ENCODE measurements around the gene VIM.

Gene VIM

DNA sequence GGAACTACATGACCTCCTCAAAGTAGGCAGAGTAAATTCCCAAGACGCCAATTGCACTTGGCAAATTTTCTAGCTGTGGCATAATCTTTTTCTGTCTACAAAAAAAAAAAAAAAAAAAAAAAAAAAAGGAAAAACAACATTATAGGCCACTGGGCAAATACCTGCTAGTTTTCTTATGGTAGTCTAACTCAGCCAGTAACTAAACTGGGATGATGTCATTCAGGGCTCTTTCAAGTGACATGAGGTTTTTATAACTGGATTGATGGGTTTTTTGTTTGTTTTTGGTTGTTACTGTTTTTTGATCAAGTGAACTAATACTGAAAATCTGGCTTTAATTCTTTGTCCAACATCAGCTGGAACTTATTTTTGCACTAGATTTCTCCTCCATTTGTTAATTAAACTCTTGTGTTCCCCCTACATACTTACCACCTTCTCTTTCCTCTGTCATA is 7.4 kb upstream of the VIM start:
- no peak for DNase-seq
- Histone ChIP-seq H3K27ac (no peak overlapping the region), H3K36me3 (replicated peaks) (no peaks in the 10 kb centered on the region), H3K27me3 (replicated peaks) (no peaks in the 10 kb centered on the region), H3K4me3 (ENCODE audit: low read depth, low read length) (no peak overlapping the region)
- in situ Hi-C loops (cut with HindIII; ENCODE audit: low pct_ligation_motif_present, low sequenced_read_pairs): no loop called here
- TF ChIP-seq CTCF (IDR thresholded peaks at IDR 0.05; ENCODE audit: low read depth, low read length, missing control alignments): no peak

- no peak for TF ChIP-seq CTCF (IDR thresholded peaks at IDR 0.05; ENCODE audit: low read depth, low read length, missing control alignments)
- Histone ChIP-seq H3K4me3 (ENCODE audit: low read depth, low read length) (no peak overlapping the region), H3K27ac (no peak overlapping the region), H3K27me3 (replicated peaks) (no peaks in the 10 kb centered on the region), H3K36me3 (replicated peaks) (no peaks in the 10 kb centered on the region)
- in situ Hi-C loops (cut with HindIII; ENCODE audit: low pct_ligation_motif_present, low sequenced_read_pairs): no loop called here
- no peak for DNase-seq
Observed at GRCh38 chr10:17222329-17222728, 5.7 kb upstream of the VIM start.

DNA sequence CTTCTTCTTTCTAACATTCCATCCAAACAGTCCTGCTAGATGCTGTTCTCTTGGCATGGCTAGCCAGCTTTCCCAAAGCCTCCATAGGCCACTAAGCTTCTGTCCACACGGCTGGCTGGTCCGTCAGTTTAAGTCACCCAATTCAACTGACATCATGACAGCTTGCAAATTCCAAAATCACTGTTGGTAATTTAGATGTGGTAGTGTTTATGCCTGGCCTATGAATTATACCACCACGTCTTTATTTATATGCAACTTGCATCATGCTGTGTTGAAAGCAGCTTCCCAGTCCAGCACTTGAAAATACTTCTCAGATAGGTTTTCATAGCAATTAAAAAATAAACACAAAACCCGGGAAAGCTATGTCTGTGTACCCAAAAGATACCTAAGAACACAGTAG is 2.2 kb upstream of the VIM start:
- Histone ChIP-seq H3K36me3 (replicated peaks) (peaks cover 16% of the 10 kb centered on the region), H3K27ac (no peak overlapping the region), H3K4me3 (ENCODE audit: low read depth, low read length) (no peak overlapping the region), H3K27me3 (replicated peaks) (no peaks in the 10 kb centered on the region)
- no peak for DNase-seq
- no peak for TF ChIP-seq CTCF (IDR thresholded peaks at IDR 0.05; ENCODE audit: low read depth, low read length, missing control alignments)
- in situ Hi-C loops (cut with HindIII; ENCODE audit: low pct_ligation_motif_present, low sequenced_read_pairs): loop anchor here (25.0 kb wide), 1 partner anchor 364 kb away; no protein-coding TSS in a partner anchor

DNA sequence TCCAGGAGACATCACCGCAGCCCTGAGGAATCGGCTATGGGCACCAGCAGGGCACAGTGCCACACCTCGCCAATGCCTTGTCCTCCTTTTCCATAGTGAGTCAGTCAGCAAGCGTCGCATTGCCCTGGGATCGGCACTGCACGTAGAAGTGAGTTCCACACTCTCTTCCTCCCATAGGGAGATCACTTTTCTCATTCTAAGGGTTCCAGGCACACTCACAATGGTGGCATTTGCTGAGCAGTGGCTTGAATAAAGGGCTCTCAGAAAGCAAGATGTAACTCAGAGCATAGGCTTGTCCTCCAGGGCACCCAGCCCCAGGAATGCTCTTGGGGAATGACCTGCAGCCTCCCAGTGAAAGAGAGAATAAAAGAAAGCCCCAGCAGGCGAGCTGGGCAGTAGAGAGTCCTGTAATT is 1.1 kb upstream of the VIM start:
- no peaks in the 10 kb centered on the region for H3K27me3 ChIP-seq (replicated peaks)
- TF ChIP-seq CTCF (IDR thresholded peaks at IDR 0.05; ENCODE audit: low read depth, low read length, missing control alignments): no peak
- peak overlapping the region; percentile 17 for H3K4me3 ChIP-seq (ENCODE audit: low read depth, low read length)
- H3K27ac ChIP-seq: peak overlapping the region; percentile 99
- peaks cover 27% of the 10 kb centered on the region for H3K36me3 ChIP-seq (replicated peaks)
- no peak for DNase-seq
- in situ Hi-C loops (cut with HindIII; ENCODE audit: low pct_ligation_motif_present, low sequenced_read_pairs): loop anchor here (25.0 kb wide), 1 partner anchor 365 kb away; no protein-coding TSS in a partner anchor

DNA sequence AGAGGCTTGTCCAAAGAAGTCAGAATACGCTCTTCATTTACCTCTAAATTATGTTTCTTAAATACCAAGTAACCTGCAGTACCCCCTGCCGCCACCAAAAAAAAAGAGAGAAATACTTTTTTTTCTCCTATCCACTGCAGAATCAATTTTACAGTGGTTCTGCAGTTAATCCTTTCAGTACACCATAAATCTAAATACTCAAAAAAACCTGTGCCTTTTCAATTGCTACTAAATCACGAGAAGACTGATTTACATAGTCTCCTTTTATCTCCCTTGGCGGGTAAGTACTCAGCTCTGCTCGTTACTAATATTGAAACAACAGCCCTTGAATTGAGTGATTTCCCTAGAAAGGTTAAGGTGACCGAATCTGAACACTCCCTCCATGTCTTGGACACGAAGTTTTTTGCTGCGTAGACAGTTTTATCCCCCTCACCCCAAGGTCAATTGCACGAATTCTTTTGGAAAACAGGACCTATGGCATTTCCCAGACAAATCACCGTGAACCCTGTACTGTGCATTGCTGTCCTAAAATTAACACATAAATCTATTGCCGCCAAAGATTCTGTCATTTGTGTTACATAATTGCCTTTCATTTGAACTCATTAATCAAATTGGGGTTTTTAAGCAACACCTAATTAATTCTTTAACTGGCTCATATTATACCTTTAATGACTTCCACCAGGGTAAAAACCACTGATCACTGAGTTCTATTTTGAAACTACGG is 512 bp upstream of the VIM start:
- TF ChIP-seq CTCF (IDR thresholded peaks at IDR 0.05; ENCODE audit: low read depth, low read length, missing control alignments): no peak
- in situ Hi-C loops (cut with HindIII; ENCODE audit: low pct_ligation_motif_present, low sequenced_read_pairs): loop anchor here (25.0 kb wide), 1 partner anchor 365 kb away; no protein-coding TSS in a partner anchor
- no peaks in the 10 kb centered on the region for H3K27me3 ChIP-seq (replicated peaks)
- peak overlapping the region; percentile 99 for H3K27ac ChIP-seq
- DNase-seq: no peak
- peak overlapping the region; percentile 99 for H3K4me3 ChIP-seq (ENCODE audit: low read depth, low read length)
- H3K36me3 ChIP-seq (replicated peaks): peaks cover 33% of the 10 kb centered on the region
